GM12878 (cell line): Measurements from ENCODE around the gene PKDREJ. TPM values are rescaled to one million over a fixed set of nuclear protein-coding genes. Genes with fewer than 3 reads are reported as not detected.

ENCODE experiments used
- BHLHE40 ChIP-seq, 2 experiments: fragments of 450-650 bp in 1 of 2; IDR thresholded peaks; 2 replicates each; pipeline ENCODE4 v1.6.1; 2011 to 2017; ENCODE audit warnings: low read depth in 2 of 2, borderline replicate concordance in 1 of 2, improper control_type of control experiment in 1 of 2, low read length in 1 of 2, mild to moderate bottlenecking in 1 of 2
- ESRRA ChIP-seq: IDR thresholded peaks from 2 replicates; pipeline ENCODE4 v1.6.1; 2012; ENCODE audit warnings: mild to moderate bottlenecking, low read length, improper control_type of control experiment
- ETV6 ChIP-seq, 2 experiments: fragments of 450-650 bp in 1 of 2; IDR thresholded peaks in 1 of 2; conservative IDR thresholded peaks in 1 of 2; 2 replicates each; pipeline ENCODE4 v1.6.1; 2014; ENCODE audit warnings: antibody characterized with exemption in 1 of 2, borderline replicate concordance in 1 of 2, low read depth in 1 of 2, mild to moderate bottlenecking in 1 of 2, moderate library complexity in 1 of 2
- IKZF1 ChIP-seq: fragments of 450-650 bp; conservative IDR thresholded peaks from 2 replicates; pipeline ENCODE4 v1.6.1; 2017; ENCODE audit warnings: antibody characterized with exemption, mild to moderate bottlenecking
- POLR2AphosphoS2 ChIP-seq: IDR thresholded peaks from 2 replicates; pipeline ENCODE4 v1.6.1; 2011; ENCODE audit warnings: low read depth, mild to moderate bottlenecking, low read length, improper control_type of control experiment, moderate library complexity
- RCOR1 ChIP-seq: conservative IDR thresholded peaks from 2 replicates; pipeline ENCODE4 v1.6.1; 2012; ENCODE audit warnings: low read depth, low read length, improper control_type of control experiment
- RFX5 ChIP-seq: IDR thresholded peaks from 2 replicates; pipeline ENCODE4 v1.6.1; 2011; ENCODE audit warnings: low read depth, low read length, improper control_type of control experiment
- SRF ChIP-seq, 2 experiments: IDR thresholded peaks; 2 replicates each; pipeline ENCODE4 v1.6.1; 2011; ENCODE audit warnings: low read depth in 2 of 2, low read length in 2 of 2, mild to moderate bottlenecking in 1 of 2, moderate library complexity in 1 of 2
- ZNF622 ChIP-seq: fragments of 450-650 bp; IDR thresholded peaks from 2 replicates; pipeline ENCODE4 v1.6.1; 2017; ENCODE audit warnings: mild to moderate bottlenecking, inconsistent platforms
- polyA plus RNA-seq, 11 experiments: library from polyadenylated mRNA; depleted of rRNA in 4 of 11; unstranded in 6 of 11; stranded (reverse) in 5 of 11; fragments of >200 nt; fragmentation: Nextera tagmentation in 4 of 11; fragmentation: Illumina TruSeq in 1 of 11; extraction: Ambion mirVana in 4 of 11; extraction: Trizol in 1 of 11; gene quantifications; 1 replicate in 1 of 11; 2 replicates in 10 of 11; pipeline versions ENCODE4 v1.2.1 to v1.2.3, GENCODE V29; 2011 to 2016; ENCODE audit warnings: inconsistent platforms in 2 of 11, missing spikeins in 2 of 11, low read depth in 1 of 11
- total RNA-seq, 4 experiments: library from RNA; depleted of rRNA in 3 of 4; stranded (reverse); fragments of >200 nt in 3 of 4; fragmentation: Illumina TruSeq in 1 of 4; extraction: Trizol in 1 of 4; gene quantifications; 2 replicates each; pipeline versions ENCODE4 v1.2.1 to v1.2.3, GENCODE V29; 2013 to 2021
- TF ChIP-seq, protein P1 (sequence below): fragments of 450-650 bp; IDR thresholded peaks from 2 replicates; pipeline ENCODE4 v1.6.1; 2017; ENCODE audit warnings: mild to moderate bottlenecking, moderate library complexity
- TF ChIP-seq, protein P2 (sequence below): IDR thresholded peaks from 2 replicates; pipeline ENCODE4 v1.6.1; 2011; ENCODE audit warnings: low read depth, low read length, improper control_type of control experiment, borderline replicate concordance
- TF ChIP-seq, protein P3 (sequence below): fragments of 450-650 bp; IDR thresholded peaks from 2 replicates; pipeline ENCODE4 v1.6.1; 2014; ENCODE audit warnings: mild to moderate bottlenecking
- TF ChIP-seq, protein P4 (sequence below): fragments of 450-650 bp; formaldehyde crosslinking; IDR thresholded peaks from 2 replicates; pipeline ENCODE4 v1.4.0; 2020; ENCODE audit warnings: mild to moderate bottlenecking, moderate library complexity

PKDREJ gene
- total and polyA plus RNA-seq, 10 of the 15 experiments (the other 5 are each of a cell fraction or from before 2014, with no cell fraction given), result 0.02 to 0.03 TPM; not detected in 8

DNA sequence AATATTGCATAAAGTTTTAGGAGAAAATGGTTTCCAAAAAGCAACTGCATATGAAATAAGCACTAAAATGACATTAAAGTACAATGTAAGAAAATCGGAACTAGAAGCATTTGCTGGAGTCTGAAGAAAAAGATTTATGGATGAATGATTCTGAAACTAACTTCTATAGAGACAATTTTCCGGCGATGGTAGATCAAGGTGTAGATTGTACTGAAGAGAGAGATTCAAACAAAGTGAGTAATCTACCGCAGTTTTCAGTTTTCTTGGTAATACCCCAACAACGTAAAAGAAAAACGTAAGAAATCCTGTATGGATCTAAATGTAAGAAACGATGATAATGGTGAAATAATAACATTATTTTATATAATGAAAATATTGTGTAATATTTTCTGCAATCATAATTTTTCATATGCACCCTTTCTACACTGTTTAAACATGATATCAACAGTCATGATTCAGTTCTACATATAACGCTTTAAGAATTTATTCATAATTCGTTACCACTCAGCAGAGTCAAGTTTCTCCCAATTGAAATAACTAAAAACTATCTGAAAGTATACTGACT lies 11.2 kb downstream of the PKDREJ start (continued):
- TF ChIP-seq, protein P1, sequence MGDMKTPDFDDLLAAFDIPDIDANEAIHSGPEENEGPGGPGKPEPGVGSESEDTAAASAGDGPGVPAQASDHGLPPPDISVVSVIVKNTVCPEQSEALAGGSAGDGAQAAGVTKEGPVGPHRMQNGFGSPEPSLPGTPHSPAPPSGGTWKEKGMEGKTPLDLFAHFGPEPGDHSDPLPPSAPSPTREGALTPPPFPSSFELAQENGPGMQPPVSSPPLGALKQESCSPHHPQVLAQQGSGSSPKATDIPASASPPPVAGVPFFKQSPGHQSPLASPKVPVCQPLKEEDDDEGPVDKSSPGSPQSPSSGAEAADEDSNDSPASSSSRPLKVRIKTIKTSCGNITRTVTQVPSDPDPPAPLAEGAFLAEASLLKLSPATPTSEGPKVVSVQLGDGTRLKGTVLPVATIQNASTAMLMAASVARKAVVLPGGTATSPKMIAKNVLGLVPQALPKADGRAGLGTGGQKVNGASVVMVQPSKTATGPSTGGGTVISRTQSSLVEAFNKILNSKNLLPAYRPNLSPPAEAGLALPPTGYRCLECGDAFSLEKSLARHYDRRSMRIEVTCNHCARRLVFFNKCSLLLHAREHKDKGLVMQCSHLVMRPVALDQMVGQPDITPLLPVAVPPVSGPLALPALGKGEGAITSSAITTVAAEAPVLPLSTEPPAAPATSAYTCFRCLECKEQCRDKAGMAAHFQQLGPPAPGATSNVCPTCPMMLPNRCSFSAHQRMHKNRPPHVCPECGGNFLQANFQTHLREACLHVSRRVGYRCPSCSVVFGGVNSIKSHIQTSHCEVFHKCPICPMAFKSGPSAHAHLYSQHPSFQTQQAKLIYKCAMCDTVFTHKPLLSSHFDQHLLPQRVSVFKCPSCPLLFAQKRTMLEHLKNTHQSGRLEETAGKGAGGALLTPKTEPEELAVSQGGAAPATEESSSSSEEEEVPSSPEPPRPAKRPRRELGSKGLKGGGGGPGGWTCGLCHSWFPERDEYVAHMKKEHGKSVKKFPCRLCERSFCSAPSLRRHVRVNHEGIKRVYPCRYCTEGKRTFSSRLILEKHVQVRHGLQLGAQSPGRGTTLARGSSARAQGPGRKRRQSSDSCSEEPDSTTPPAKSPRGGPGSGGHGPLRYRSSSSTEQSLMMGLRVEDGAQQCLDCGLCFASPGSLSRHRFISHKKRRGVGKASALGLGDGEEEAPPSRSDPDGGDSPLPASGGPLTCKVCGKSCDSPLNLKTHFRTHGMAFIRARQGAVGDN, result no peak
- TF ChIP-seq IKZF1 (no peak), ETV6 (conservative IDR thresholded peaks at IDR 0.05 in 1 of 2, IDR thresholded peaks at IDR 0.05 in 1 of 2; ENCODE audit: borderline replicate concordance in 1 of 2, low read depth in 1 of 2) (no peak), POLR2AphosphoS2 (no peak), BHLHE40 (IDR thresholded peaks at IDR 0.05; ENCODE audit: borderline replicate concordance in 1 of 2, low read depth in 2 of 2, low read length in 1 of 2) (no peak), RFX5 (no peak), ESRRA (no peak), RCOR1 (no peak), ZNF622 (no peak), SRF (IDR thresholded peaks at IDR 0.05; ENCODE audit: low read depth in 2 of 2, low read length in 2 of 2) (no peak)
- TF ChIP-seq, protein P2, sequence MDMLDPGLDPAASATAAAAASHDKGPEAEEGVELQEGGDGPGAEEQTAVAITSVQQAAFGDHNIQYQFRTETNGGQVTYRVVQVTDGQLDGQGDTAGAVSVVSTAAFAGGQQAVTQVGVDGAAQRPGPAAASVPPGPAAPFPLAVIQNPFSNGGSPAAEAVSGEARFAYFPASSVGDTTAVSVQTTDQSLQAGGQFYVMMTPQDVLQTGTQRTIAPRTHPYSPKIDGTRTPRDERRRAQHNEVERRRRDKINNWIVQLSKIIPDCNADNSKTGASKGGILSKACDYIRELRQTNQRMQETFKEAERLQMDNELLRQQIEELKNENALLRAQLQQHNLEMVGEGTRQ, result no peak
- TF ChIP-seq, protein P3, sequence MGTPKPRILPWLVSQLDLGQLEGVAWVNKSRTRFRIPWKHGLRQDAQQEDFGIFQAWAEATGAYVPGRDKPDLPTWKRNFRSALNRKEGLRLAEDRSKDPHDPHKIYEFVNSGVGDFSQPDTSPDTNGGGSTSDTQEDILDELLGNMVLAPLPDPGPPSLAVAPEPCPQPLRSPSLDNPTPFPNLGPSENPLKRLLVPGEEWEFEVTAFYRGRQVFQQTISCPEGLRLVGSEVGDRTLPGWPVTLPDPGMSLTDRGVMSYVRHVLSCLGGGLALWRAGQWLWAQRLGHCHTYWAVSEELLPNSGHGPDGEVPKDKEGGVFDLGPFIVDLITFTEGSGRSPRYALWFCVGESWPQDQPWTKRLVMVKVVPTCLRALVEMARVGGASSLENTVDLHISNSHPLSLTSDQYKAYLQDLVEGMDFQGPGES, result no peak
- TF ChIP-seq, protein P4, sequence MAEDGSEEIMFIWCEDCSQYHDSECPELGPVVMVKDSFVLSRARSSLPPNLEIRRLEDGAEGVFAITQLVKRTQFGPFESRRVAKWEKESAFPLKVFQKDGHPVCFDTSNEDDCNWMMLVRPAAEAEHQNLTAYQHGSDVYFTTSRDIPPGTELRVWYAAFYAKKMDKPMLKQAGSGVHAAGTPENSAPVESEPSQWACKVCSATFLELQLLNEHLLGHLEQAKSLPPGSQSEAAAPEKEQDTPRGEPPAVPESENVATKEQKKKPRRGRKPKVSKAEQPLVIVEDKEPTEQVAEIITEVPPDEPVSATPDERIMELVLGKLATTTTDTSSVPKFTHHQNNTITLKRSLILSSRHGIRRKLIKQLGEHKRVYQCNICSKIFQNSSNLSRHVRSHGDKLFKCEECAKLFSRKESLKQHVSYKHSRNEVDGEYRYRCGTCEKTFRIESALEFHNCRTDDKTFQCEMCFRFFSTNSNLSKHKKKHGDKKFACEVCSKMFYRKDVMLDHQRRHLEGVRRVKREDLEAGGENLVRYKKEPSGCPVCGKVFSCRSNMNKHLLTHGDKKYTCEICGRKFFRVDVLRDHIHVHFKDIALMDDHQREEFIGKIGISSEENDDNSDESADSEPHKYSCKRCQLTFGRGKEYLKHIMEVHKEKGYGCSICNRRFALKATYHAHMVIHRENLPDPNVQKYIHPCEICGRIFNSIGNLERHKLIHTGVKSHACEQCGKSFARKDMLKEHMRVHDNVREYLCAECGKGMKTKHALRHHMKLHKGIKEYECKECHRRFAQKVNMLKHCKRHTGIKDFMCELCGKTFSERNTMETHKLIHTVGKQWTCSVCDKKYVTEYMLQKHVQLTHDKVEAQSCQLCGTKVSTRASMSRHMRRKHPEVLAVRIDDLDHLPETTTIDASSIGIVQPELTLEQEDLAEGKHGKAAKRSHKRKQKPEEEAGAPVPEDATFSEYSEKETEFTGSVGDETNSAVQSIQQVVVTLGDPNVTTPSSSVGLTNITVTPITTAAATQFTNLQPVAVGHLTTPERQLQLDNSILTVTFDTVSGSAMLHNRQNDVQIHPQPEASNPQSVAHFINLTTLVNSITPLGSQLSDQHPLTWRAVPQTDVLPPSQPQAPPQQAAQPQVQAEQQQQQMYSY, result no peak
